Measurements from ENCODE around the gene USP22.

- TF ChIP-seq, protein P1, sequence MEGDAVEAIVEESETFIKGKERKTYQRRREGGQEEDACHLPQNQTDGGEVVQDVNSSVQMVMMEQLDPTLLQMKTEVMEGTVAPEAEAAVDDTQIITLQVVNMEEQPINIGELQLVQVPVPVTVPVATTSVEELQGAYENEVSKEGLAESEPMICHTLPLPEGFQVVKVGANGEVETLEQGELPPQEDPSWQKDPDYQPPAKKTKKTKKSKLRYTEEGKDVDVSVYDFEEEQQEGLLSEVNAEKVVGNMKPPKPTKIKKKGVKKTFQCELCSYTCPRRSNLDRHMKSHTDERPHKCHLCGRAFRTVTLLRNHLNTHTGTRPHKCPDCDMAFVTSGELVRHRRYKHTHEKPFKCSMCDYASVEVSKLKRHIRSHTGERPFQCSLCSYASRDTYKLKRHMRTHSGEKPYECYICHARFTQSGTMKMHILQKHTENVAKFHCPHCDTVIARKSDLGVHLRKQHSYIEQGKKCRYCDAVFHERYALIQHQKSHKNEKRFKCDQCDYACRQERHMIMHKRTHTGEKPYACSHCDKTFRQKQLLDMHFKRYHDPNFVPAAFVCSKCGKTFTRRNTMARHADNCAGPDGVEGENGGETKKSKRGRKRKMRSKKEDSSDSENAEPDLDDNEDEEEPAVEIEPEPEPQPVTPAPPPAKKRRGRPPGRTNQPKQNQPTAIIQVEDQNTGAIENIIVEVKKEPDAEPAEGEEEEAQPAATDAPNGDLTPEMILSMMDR (optimal IDR thresholded peaks at IDR 0.05 in 1 of 3, IDR thresholded peaks at IDR 0.05 in 1 of 3, conservative IDR thresholded peaks at IDR 0.05 in 1 of 3; ENCODE audit: extremely low read depth in 1 of 3, insufficient read depth in 2 of 3, low read length in 3 of 3): no peak
- no peak for TF ChIP-seq EZH2 (IDR thresholded peaks at IDR 0.05; ENCODE audit: low read length)
Measured at GRCh38 chr17:21027031-21027430, 15.8 kb downstream of the USP22 start.

Data from keratinocyte (primary cell).